SU-DHL-6 (cell line): ENCODE measurements around the gene POLN.

Source experiments
- H2AFZ ChIP-seq: fragments of 200-600 bp; sonication (generic); 2 replicates; pipeline ENCODE4 v1.6.1; 2014; ENCODE audit warnings: low read depth, mild to moderate bottlenecking, moderate library complexity, mixed read lengths, antibody characterized with exemption, low read length; ENCODE audit not compliant: severe bottlenecking
- H3F3A ChIP-seq: fragments of 200-600 bp; shearing (Covaris generic); 2 replicates; pipeline ENCODE4 v1.6.0; 2016; ENCODE audit warnings: antibody characterized with exemption, mild to moderate bottlenecking; ENCODE audit not compliant: insufficient read depth
- H3K27ac ChIP-seq: fragments of 200-600 bp; sonication (generic); 2 replicates; pipeline ENCODE4 v1.5.1; 2016; ENCODE audit warnings: low read depth, mild to moderate bottlenecking, low read length, moderate library complexity, mixed read lengths
- H3K27me3 ChIP-seq: fragments of 200-600 bp; sonication (generic), shearing (Covaris generic); 2 replicates; pipeline ENCODE4 v1.6.0; 2014; ENCODE audit warnings: mild to moderate bottlenecking, low read length
- H3K36me3 ChIP-seq: fragments of 200-600 bp; sonication (generic); 2 replicates; pipeline ENCODE4 v1.6.1; 2014; ENCODE audit warnings: mild to moderate bottlenecking, low read length, mixed read lengths
- H3K4me2 ChIP-seq: fragments of 300-600, 200-600 bp; shearing (Covaris generic), sonication (generic); 2 replicates; pipeline ENCODE4 v1.6.0; 2014; ENCODE audit warnings: low read length, low read depth, mild to moderate bottlenecking; ENCODE audit not compliant: poor library complexity, severe bottlenecking
- H3K4me3 ChIP-seq: fragments of 200-600 bp; sonication (generic); 2 replicates; pipeline ENCODE4 v1.5.1; 2014; ENCODE audit warnings: antibody characterized with exemption, low read length, mild to moderate bottlenecking, mixed read lengths; ENCODE audit not compliant: insufficient read depth, poor library complexity, severe bottlenecking
- H3K79me2 ChIP-seq: fragments of 200-600 bp; sonication (generic); 2 replicates; pipeline ENCODE4 v1.6.1; 2014; ENCODE audit warnings: mild to moderate bottlenecking, low read length, moderate library complexity; ENCODE audit not compliant: insufficient read depth
- H3K9ac ChIP-seq: fragments of 200-600 bp; sonication (generic); 2 replicates; pipeline ENCODE4 v1.7.0; 2014; ENCODE audit warnings: mild to moderate bottlenecking, low read length
- H3K9me2 ChIP-seq: fragments of 200-600 bp; sonication (generic); replicated peaks from 2 replicates; pipeline ENCODE4 v1.6.1; 2014; ENCODE audit warnings: low read length; ENCODE audit not compliant: insufficient read depth
- H3K9me3 ChIP-seq: fragments of 200-600 bp; sonication (generic); 2 replicates; pipeline ENCODE4 v1.6.1; 2014; ENCODE audit warnings: low read length, mixed read lengths; ENCODE audit not compliant: insufficient read depth
- H4K20me1 ChIP-seq: fragments of 200-600 bp; sonication (generic); 2 replicates; pipeline ENCODE4 v1.6.1; 2014; ENCODE audit warnings: low read depth, mild to moderate bottlenecking, antibody characterized with exemption, low read length, moderate library complexity, mixed read lengths
- CTCF ChIP-seq: fragments of 200-600 bp; sonication (generic); IDR thresholded peaks from one replicate; pipeline ENCODE4 v1.5.1; 2017; ENCODE audit warnings: antibody characterized with exemption, mild to moderate bottlenecking, low read length, moderate library complexity; ENCODE audit not compliant: insufficient read depth, poor library complexity, severe bottlenecking
- EZH2phosphoT487 ChIP-seq: fragments of 200-600 bp; sonication (generic), shearing (Covaris generic); conservative IDR thresholded peaks from 2 replicates; pipeline ENCODE4 v1.6.1; 2018; ENCODE audit warnings: mild to moderate bottlenecking, antibody characterized with exemption, low read length, moderate library complexity, mixed read lengths

Gene POLN

GRCh38 chr4:2127609-2128332, 114.2 kb downstream of the POLN start:
- no peaks in the 10 kb centered on the region for H4K20me1 ChIP-seq
- TF ChIP-seq CTCF (no peak), EZH2phosphoT487 (no peak)
- H3K9me3 ChIP-seq: peaks cover 12% of the 10 kb centered on the region; the same call in 1 of the 2 replicates
- H3K79me2 ChIP-seq: no peaks in the 10 kb centered on the region
- no peak overlapping the region for H3K9ac ChIP-seq
- H3K4me2 ChIP-seq: no peak overlapping the region
- H3K9me2 ChIP-seq: no peaks in the 10 kb centered on the region
- H3K27ac ChIP-seq: no peak overlapping the region
- H3K4me3 ChIP-seq: no peak overlapping the region
- H3F3A ChIP-seq: no peaks in the 10 kb centered on the region
- no peaks in the 10 kb centered on the region for H3K27me3 ChIP-seq
- no peaks in the 10 kb centered on the region for H3K36me3 ChIP-seq
- no peak overlapping the region for H2AFZ ChIP-seq

GRCh38 chr4:2126309-2127043, 115.4 kb downstream of the POLN start:
- Histone ChIP-seq H3K9me2 (no peaks in the 10 kb centered on the region), H3F3A (no peaks in the 10 kb centered on the region), H3K9ac (no peak overlapping the region), H3K27me3 (no peaks in the 10 kb centered on the region), H2AFZ (no peak overlapping the region), H3K27ac (no peak overlapping the region), H3K79me2 (no peaks in the 10 kb centered on the region), H3K36me3 (no peaks in the 10 kb centered on the region), H4K20me1 (no peaks in the 10 kb centered on the region), H3K4me2 (no peak overlapping the region), H3K9me3 (no peaks in the 10 kb centered on the region), H3K4me3 (no peak overlapping the region)
- no peak for TF ChIP-seq EZH2phosphoT487

- no peak overlapping the region for H3K4me3 ChIP-seq
- H3K9me2 ChIP-seq: no peaks in the 10 kb centered on the region
- H3K4me2 ChIP-seq: no peak overlapping the region
- H3K9me3 ChIP-seq: no peaks in the 10 kb centered on the region
- H2AFZ ChIP-seq: no peak overlapping the region
- H3K27me3 ChIP-seq: no peaks in the 10 kb centered on the region
- TF ChIP-seq EZH2phosphoT487: no peak
- no peak for TF ChIP-seq CTCF
- no peaks in the 10 kb centered on the region for H4K20me1 ChIP-seq
- H3K79me2 ChIP-seq: no peaks in the 10 kb centered on the region
- H3K36me3 ChIP-seq: no peaks in the 10 kb centered on the region
- no peak overlapping the region for H3K9ac ChIP-seq
- H3F3A ChIP-seq: no peaks in the 10 kb centered on the region
- H3K27ac ChIP-seq: no peak overlapping the region
Measured at GRCh38 chr4:2125831-2126230, 116.1 kb downstream of the POLN start.

GRCh38 chr4:2125023-2125422, 116.9 kb downstream of the POLN start:
- Histone ChIP-seq H3K9ac (no peak overlapping the region), H3K27ac (no peak overlapping the region), H3K36me3 (no peaks in the 10 kb centered on the region), H4K20me1 (no peaks in the 10 kb centered on the region), H2AFZ (no peak overlapping the region), H3K27me3 (no peaks in the 10 kb centered on the region), H3F3A (no peaks in the 10 kb centered on the region), H3K4me2 (no peak overlapping the region), H3K9me2 (no peaks in the 10 kb centered on the region), H3K4me3 (no peak overlapping the region), H3K9me3 (no peaks in the 10 kb centered on the region), H3K79me2 (no peaks in the 10 kb centered on the region)
- TF ChIP-seq CTCF (no peak), EZH2phosphoT487 (no peak)
